DND-41 (cell line): ENCODE results near the gene KIAA0753.

Source experiments
- CTCF ChIP-seq: IDR thresholded peaks from 2 replicates; pipeline ENCODE4 v1.5.1; 2012; ENCODE audit warnings: borderline replicate concordance, low read length, moderate library complexity, mild to moderate bottlenecking; ENCODE audit not compliant: poor library complexity, severe bottlenecking; ENCODE audit errors: extremely low read depth
- EZH2 ChIP-seq: IDR thresholded peaks from 3 replicates; pipeline ENCODE4 v1.6.1; 2012; ENCODE audit warnings: borderline replicate concordance, low read depth, mild to moderate bottlenecking, moderate library complexity, low read length, inconsistent platforms; ENCODE audit not compliant: severe bottlenecking

- TF ChIP-seq CTCF, result no peak
- TF ChIP-seq EZH2, result no peak
Observed at GRCh38 chr17:6623941-6624340, 16.6 kb downstream of the KIAA0753 start.
